H1 (cell line): Measurements from ENCODE around the gene CD96. TPM values are rescaled to one million over a fixed set of nuclear protein-coding genes. Genes with fewer than 3 reads are reported as not detected.

ENCODE experiments used
- BCL11A ChIP-seq, 2 experiments: IDR thresholded peaks; one replicate each; pipeline ENCODE4 v1.6.1; 2011; ENCODE audit warnings: low read depth in 2 of 2, low read length in 2 of 2, mild to moderate bottlenecking in 2 of 2
- CHD7 ChIP-seq: fragments of 300-600 bp; sonication (generic); IDR thresholded peaks from 2 replicates; pipeline ENCODE4 v1.7.1; 2012; ENCODE audit warnings: low read length, moderate library complexity, mild to moderate bottlenecking, inconsistent platforms; ENCODE audit not compliant: insufficient replicate concordance
- KDM4A ChIP-seq: IDR thresholded peaks from one replicate; pipeline ENCODE4 v1.7.1; 2012; ENCODE audit warnings: low read depth, mild to moderate bottlenecking, moderate library complexity, low read length, inconsistent platforms; ENCODE audit not compliant: severe bottlenecking
- MAFK ChIP-seq: IDR thresholded peaks from 2 replicates; pipeline ENCODE4 v1.6.1; 2012; ENCODE audit warnings: low read depth, mild to moderate bottlenecking, improper control_type of control experiment, low read length
- SRF ChIP-seq: IDR thresholded peaks from 2 replicates; pipeline ENCODE4 v1.6.1; 2011; ENCODE audit warnings: mild to moderate bottlenecking, low read depth, low read length, moderate library complexity
- polyA plus RNA-seq, 7 experiments: library from polyadenylated mRNA; depleted of rRNA in 3 of 7; stranded (reverse) in 5 of 7; unstranded in 2 of 7; fragments of >200 nt in 5 of 7; fragments of 200-250 nt in 2 of 7; gene quantifications; 1 replicate in 5 of 7; 2 replicates in 1 of 7; 4 replicates in 1 of 7; pipeline versions ENCODE4 v1.2.1 to v1.2.3, GENCODE V29; 2011 to 2013; ENCODE audit warnings: missing spikeins in 2 of 7, mixed read lengths in 2 of 7
- total RNA-seq: library from RNA; stranded (reverse); fragmentation: NEBNext Ultra II Directional; extraction: Animal tissue kit (Norgen Biotek cat#: 25700); gene quantifications from 2 replicates; pipeline ENCODE4 v1.2.1, GENCODE V29; 2021

CD96 gene
- total and polyA plus RNA-seq, 2 of the 8 experiments (the other 6 are each of a cell fraction or from before 2014, with no cell fraction given), result not detected

DNA sequence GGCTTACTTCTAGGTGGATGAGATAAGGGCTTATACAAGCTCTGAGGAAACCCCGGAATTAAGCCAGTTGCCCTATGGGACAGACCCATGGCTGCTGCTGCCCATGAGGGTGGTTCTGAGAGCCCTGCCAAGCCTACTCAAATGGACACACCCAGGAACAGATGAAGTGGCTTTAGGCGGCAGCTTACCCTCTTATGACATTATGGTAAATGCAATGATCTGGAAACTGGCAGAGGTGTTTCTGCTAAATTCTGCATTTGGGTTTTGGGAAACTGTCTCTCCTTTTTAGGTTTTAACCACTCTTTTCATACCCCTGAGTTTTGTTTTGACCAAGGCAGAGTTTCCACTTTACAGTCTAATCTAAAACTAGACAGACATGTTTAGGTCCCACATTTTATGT lies 62.1 kb downstream of the CD96 start (continued):
- no peak for TF ChIP-seq CHD7
- TF ChIP-seq MAFK, result no peak
- TF ChIP-seq SRF, result no peak
- TF ChIP-seq BCL11A (IDR thresholded peaks at IDR 0.05; ENCODE audit: low read depth in 2 of 2, low read length in 2 of 2), result no peak
- TF ChIP-seq KDM4A, result no peak
